ENCODE results near the gene IL17A.
A peak's percentile ranks its signal among the peaks of the same experiment; 100 is the strongest.

IL17A gene

GRCh38 chr6:52186075-52186474, at the start of gene IL17A:
Gene IL17A (plus strand): TSS chr6:52186375. CDS start chr6:52186432, 57 bp downstream.
- Mint-ChIP-seq H3K36me3 (no peaks in the 10 kb centered on the region), H3K9me3 (no peaks in the 10 kb centered on the region), H3K4me3 (peak within 1 kb of the TSS; percentile 14), H3K27ac (no peak within 1 kb of the TSS), H3K4me1 (peaks cover 12% of the 10 kb centered on the region)
- ATAC-seq (peak; percentile 45), DNase-seq (ENCODE audit: low spot score in 2 of 2) (no peak)

- DNase-seq (ENCODE audit: low spot score in 2 of 2) = no peak
- Mint-ChIP-seq H3K4me3 (no peak overlapping the region), H3K36me3 (no peaks in the 10 kb centered on the region), H3K9me3 (no peaks in the 10 kb centered on the region), H3K27ac (no peak overlapping the region), H3K4me1 (no peaks in the 10 kb centered on the region)
- ATAC-seq = no peak
Observed at GRCh38 chr6:52136934-52137467, 49.2 kb upstream of the IL17A start.

- H3K27ac Mint-ChIP-seq = no peak overlapping the region
- H3K36me3 Mint-ChIP-seq = no peaks in the 10 kb centered on the region
- no peaks in the 10 kb centered on the region for H3K4me1 Mint-ChIP-seq
- no peaks in the 10 kb centered on the region for H3K9me3 Mint-ChIP-seq
- DNase-seq (ENCODE audit: low spot score in 2 of 2) (no peak), ATAC-seq (no peak)
- no peak overlapping the region for H3K4me3 Mint-ChIP-seq
Observed at GRCh38 chr6:52138284-52138683, 47.9 kb upstream of the IL17A start.

- Mint-ChIP-seq H3K9me3 (no peaks in the 10 kb centered on the region), H3K4me1 (peaks cover 10% of the 10 kb centered on the region), H3K4me3 (no peak overlapping the region), H3K27ac (no peak overlapping the region), H3K36me3 (no peaks in the 10 kb centered on the region)
- DNase-seq (ENCODE audit: low spot score in 2 of 2) = no peak
- ATAC-seq = no peak
Observed at GRCh38 chr6:52139985-52140680, 46.0 kb upstream of the IL17A start.

- DNase-seq (ENCODE audit: low spot score in 2 of 2) (no peak), ATAC-seq (no peak)
- Mint-ChIP-seq H3K36me3 (no peaks in the 10 kb centered on the region), H3K4me3 (no peak overlapping the region), H3K27ac (no peak overlapping the region), H3K4me1 (peaks cover 21% of the 10 kb centered on the region), H3K9me3 (no peaks in the 10 kb centered on the region)
Observed at GRCh38 chr6:52141596-52141995, 44.6 kb upstream of the IL17A start.

- Mint-ChIP-seq H3K4me3 (no peak overlapping the region), H3K4me1 (peaks cover 21% of the 10 kb centered on the region), H3K9me3 (no peaks in the 10 kb centered on the region), H3K36me3 (no peaks in the 10 kb centered on the region), H3K27ac (no peak overlapping the region)
- no peak for ATAC-seq
- no peak for DNase-seq (ENCODE audit: low spot score in 2 of 2)
Observed at GRCh38 chr6:52142556-52142955, 43.6 kb upstream of the IL17A start.

GRCh38 chr6:52143551-52143950, 42.6 kb upstream of the IL17A start:
- Mint-ChIP-seq H3K4me1 (peaks cover 21% of the 10 kb centered on the region), H3K4me3 (no peak overlapping the region), H3K27ac (no peak overlapping the region), H3K36me3 (no peaks in the 10 kb centered on the region), H3K9me3 (no peaks in the 10 kb centered on the region)
- no peak for ATAC-seq
- DNase-seq (ENCODE audit: low spot score in 2 of 2) = no peak

- DNase-seq (ENCODE audit: low spot score in 2 of 2) (no peak), ATAC-seq (peak; percentile 92)
- Mint-ChIP-seq H3K36me3 (no peaks in the 10 kb centered on the region), H3K4me1 (peaks cover 21% of the 10 kb centered on the region), H3K9me3 (no peaks in the 10 kb centered on the region), H3K4me3 (peak overlapping the region; percentile 7), H3K27ac (peak overlapping the region; percentile 69)
Observed at GRCh38 chr6:52144196-52145076, 41.7 kb upstream of the IL17A start.

GRCh38 chr6:52146851-52147445, 39.2 kb upstream of the IL17A start:
- DNase-seq (ENCODE audit: low spot score in 2 of 2) (no peak), ATAC-seq (no peak)
- Mint-ChIP-seq H3K4me3 (no peak overlapping the region), H3K27ac (no peak overlapping the region), H3K36me3 (no peaks in the 10 kb centered on the region), H3K4me1 (peaks cover 21% of the 10 kb centered on the region), H3K9me3 (no peaks in the 10 kb centered on the region)

GRCh38 chr6:52149076-52149475, 37.1 kb upstream of the IL17A start:
- H3K36me3 Mint-ChIP-seq = no peaks in the 10 kb centered on the region
- no peaks in the 10 kb centered on the region for H3K9me3 Mint-ChIP-seq
- no peak for ATAC-seq
- peak in 1 of 2 donors; percentile 38 for DNase-seq (ENCODE audit: low spot score in 2 of 2)
- no peak overlapping the region for H3K4me3 Mint-ChIP-seq
- H3K27ac Mint-ChIP-seq = no peak overlapping the region
- peaks cover 27% of the 10 kb centered on the region for H3K4me1 Mint-ChIP-seq

GRCh38 chr6:52149949-52150348, 36.2 kb upstream of the IL17A start:
- Mint-ChIP-seq H3K27ac (no peak overlapping the region), H3K36me3 (no peaks in the 10 kb centered on the region), H3K4me1 (peaks cover 20% of the 10 kb centered on the region), H3K9me3 (no peaks in the 10 kb centered on the region), H3K4me3 (no peak overlapping the region)
- ATAC-seq = no peak
- DNase-seq (ENCODE audit: low spot score in 2 of 2) = peak in 1 of 2 donors; percentile 20

- Mint-ChIP-seq H3K4me3 (no peak overlapping the region), H3K9me3 (no peaks in the 10 kb centered on the region), H3K36me3 (peaks cover 6% of the 10 kb centered on the region), H3K4me1 (peaks cover 27% of the 10 kb centered on the region), H3K27ac (no peak overlapping the region)
- ATAC-seq = no peak
- peak in 1 of 2 donors; percentile 22 for DNase-seq (ENCODE audit: low spot score in 2 of 2)
Observed at GRCh38 chr6:52152070-52152423, 34.1 kb upstream of the IL17A start.

GRCh38 chr6:52152711-52153160, 33.4 kb upstream of the IL17A start:
- ATAC-seq (peak; percentile 14), DNase-seq (ENCODE audit: low spot score in 2 of 2) (peak in 1 of 2 donors; percentile 33)
- no peaks in the 10 kb centered on the region for H3K9me3 Mint-ChIP-seq

GRCh38 chr6:52154381-52154780, 31.8 kb upstream of the IL17A start:
- peaks cover 38% of the 10 kb centered on the region for H3K4me1 Mint-ChIP-seq
- peaks cover 15% of the 10 kb centered on the region for H3K36me3 Mint-ChIP-seq
- H3K4me3 Mint-ChIP-seq = no peak overlapping the region
- H3K9me3 Mint-ChIP-seq = no peaks in the 10 kb centered on the region
- H3K27ac Mint-ChIP-seq = no peak overlapping the region
- ATAC-seq = no peak
- DNase-seq (ENCODE audit: low spot score in 2 of 2) = no peak

More at GRCh38 chr6:52152711-52153160, 33.4 kb upstream of the IL17A start:
- peaks cover 34% of the 10 kb centered on the region for H3K4me1 Mint-ChIP-seq
- no peak overlapping the region for H3K4me3 Mint-ChIP-seq
- no peak overlapping the region for H3K27ac Mint-ChIP-seq
- H3K36me3 Mint-ChIP-seq = peaks cover 13% of the 10 kb centered on the region

- Mint-ChIP-seq H3K9me3 (no peaks in the 10 kb centered on the region), H3K4me1 (peaks cover 45% of the 10 kb centered on the region), H3K36me3 (peaks cover 22% of the 10 kb centered on the region), H3K4me3 (peak overlapping the region; percentile 33), H3K27ac (peak overlapping the region; percentile 44)
- DNase-seq (ENCODE audit: low spot score in 2 of 2) (no peak), ATAC-seq (no peak)
Observed at GRCh38 chr6:52155791-52156576, 30.2 kb upstream of the IL17A start.
